GM06990 (cell line): ENCODE results near the gene CETP.

Experiments used
- DNase-seq: peaks from one replicate; pipeline ENCODE4 v3.0.0-alpha.2; 2011; ENCODE audit not compliant: insufficient read length; ENCODE audit errors: extremely low read depth
- H3K27me3 ChIP-seq: replicated peaks from 2 replicates; pipeline ENCODE4 v1.6.0; 2011; ENCODE audit warnings: low read length; ENCODE audit not compliant: control insufficient read depth, insufficient read depth
- H3K36me3 ChIP-seq: 2 replicates; pipeline ENCODE4 v1.5.1; 2011; ENCODE audit warnings: low read length; ENCODE audit not compliant: control insufficient read depth, insufficient read depth
- H3K4me3 ChIP-seq: replicated peaks from 2 replicates; pipeline ENCODE4 v1.5.1; 2011; ENCODE audit warnings: low read depth, mild to moderate bottlenecking, control low read depth, low read length
- CTCF ChIP-seq: IDR thresholded peaks from 2 replicates; pipeline ENCODE4 v1.5.1; 2011; ENCODE audit warnings: low read length, control low read depth, mild to moderate bottlenecking, inconsistent platforms; ENCODE audit not compliant: insufficient read depth, poor library complexity, severe bottlenecking

CETP gene

GRCh38 chr16:57028086-57028485 lies 66.3 kb downstream of the CETP start:
- no peak for DNase-seq
- TF ChIP-seq CTCF = no peak
- H3K36me3 ChIP-seq = peaks cover 35% of the 10 kb centered on the region
- H3K27me3 ChIP-seq = no peaks in the 10 kb centered on the region
- no peak overlapping the region for H3K4me3 ChIP-seq

GRCh38 chr16:57029161-57030160 lies 67.7 kb downstream of the CETP start:
- no peak for TF ChIP-seq CTCF
- Histone ChIP-seq H3K27me3 (no peaks in the 10 kb centered on the region), H3K36me3 (peaks cover 36% of the 10 kb centered on the region), H3K4me3 (no peak overlapping the region)
- no peak for DNase-seq

GRCh38 chr16:57030346-57030902 lies 68.7 kb downstream of the CETP start:
- Histone ChIP-seq H3K4me3 (no peak overlapping the region), H3K27me3 (no peaks in the 10 kb centered on the region), H3K36me3 (peaks cover 43% of the 10 kb centered on the region)
- no peak for TF ChIP-seq CTCF
- DNase-seq = no peak

GRCh38 chr16:57031156-57031555 lies 69.4 kb downstream of the CETP start:
- Histone ChIP-seq H3K4me3 (no peak overlapping the region), H3K27me3 (no peaks in the 10 kb centered on the region), H3K36me3 (peaks cover 38% of the 10 kb centered on the region)
- DNase-seq = no peak
- no peak for TF ChIP-seq CTCF

- Histone ChIP-seq H3K36me3 (peaks cover 35% of the 10 kb centered on the region), H3K4me3 (no peak overlapping the region), H3K27me3 (no peaks in the 10 kb centered on the region)
- no peak for DNase-seq
- TF ChIP-seq CTCF = no peak
These were observed 70.6 kb downstream of the CETP start for GRCh38 chr16:57032346-57032745.
